Esophagus (tissue), 2 donors: ENCODE results near the gene AFP. TPM values are rescaled to one million over a fixed set of nuclear protein-coding genes. Genes with fewer than 3 reads are reported as not detected.

Experiments
- H3K27ac ChIP-seq, 2 donors: one replicate each; pipeline ENCODE4 v1.5.1; 2013; ENCODE audit warnings: low read depth in 2 of 2, mild to moderate bottlenecking in 2 of 2, inconsistent platforms in 1 of 2, low read length in 1 of 2, moderate library complexity in 1 of 2
- H3K27me3 ChIP-seq, 2 donors: one replicate each; pipeline ENCODE4 v1.6.1; 2013; ENCODE audit warnings: low read length in 2 of 2, control low read depth in 1 of 2, mild to moderate bottlenecking in 1 of 2; ENCODE audit not compliant: insufficient read depth in 2 of 2, control insufficient read depth in 1 of 2
- H3K36me3 ChIP-seq, 2 donors: one replicate each; pipeline ENCODE4 v1.6.1; 2013; ENCODE audit warnings: low read length in 1 of 2; ENCODE audit not compliant: control insufficient read depth in 2 of 2, insufficient read depth in 2 of 2
- H3K4me1 ChIP-seq, 2 donors: one replicate each; pipeline ENCODE4 v1.6.1; 2013; ENCODE audit warnings: low read length in 1 of 2; ENCODE audit not compliant: control insufficient read depth in 2 of 2, insufficient read depth in 2 of 2
- H3K4me3 ChIP-seq, 2 donors: one replicate each; pipeline ENCODE4 v1.5.1; 2013; ENCODE audit warnings: low read length in 2 of 2, mild to moderate bottlenecking in 2 of 2, low read depth in 1 of 2, moderate library complexity in 1 of 2
- H3K9me3 ChIP-seq, 2 donors: one replicate each; pipeline ENCODE4 v1.6.1; 2013; ENCODE audit warnings: mild to moderate bottlenecking in 2 of 2, low read depth in 1 of 2, low read length in 1 of 2, moderate library complexity in 1 of 2; ENCODE audit not compliant: control insufficient read depth in 2 of 2, insufficient read depth in 1 of 2
- WGBS, 2 donors: extraction: QIAGEN DNeasy Blood & Tissue Kit; methylation state at CpG; one replicate each; pipeline ENCODE4 v1.1.7; 2013; 5-methylcytosine and 5-hydroxymethylcytosine counted together
- polyA plus RNA-seq, 2 donors: library from polyadenylated mRNA; stranded (reverse); fragments of 200-250 nt; gene quantifications; one replicate each; pipeline ENCODE4 v1.2.3, GENCODE V29; 2013
- donor health status: healthy with polysubstance abuse.
- donor health status: Bipolar disorder and iron deficiency.

Gene AFP
- polyA plus RNA-seq, 2 donors, result 0.05 TPM; not detected in 1

GRCh38 chr4:73434311-73434710 lies 1.7 kb upstream of the AFP start:
- 58 to 62% methylated on average over 3 of the region's 3 CpGs for WGBS, 2 donors
- Histone ChIP-seq H3K27me3 (no peaks in the 10 kb centered on the region), H3K36me3 (no peaks in the 10 kb centered on the region)

GRCh38 chr4:73436674-73437557 lies 895 bp downstream of the AFP start:
- WGBS, 2 donors, result 66 to 68% methylated on average over 3 of the region's 3 CpGs
- H3K27me3 ChIP-seq, result no peaks in the 10 kb centered on the region

More at GRCh38 chr4:73434311-73434710, 1.7 kb upstream of the AFP start:
- Histone ChIP-seq H3K27ac (no peak overlapping the region), H3K9me3 (no peaks in the 10 kb centered on the region), H3K4me1 (no peaks in the 10 kb centered on the region), H3K4me3 (no peak overlapping the region)

GRCh38 chr4:73437558-73437956 lies 1.5 kb downstream of the AFP start:
- no peak overlapping the region for H3K4me3 ChIP-seq
- no peaks in the 10 kb centered on the region for H3K9me3 ChIP-seq
- no peaks in the 10 kb centered on the region for H3K36me3 ChIP-seq
- H3K27ac ChIP-seq, result no peak overlapping the region
- no peaks in the 10 kb centered on the region for H3K4me1 ChIP-seq
- no peaks in the 10 kb centered on the region for H3K27me3 ChIP-seq

More at GRCh38 chr4:73436674-73437557, 895 bp downstream of the AFP start:
- H3K4me3 ChIP-seq, result no peak overlapping the region
- H3K4me1 ChIP-seq, result no peaks in the 10 kb centered on the region
- no peaks in the 10 kb centered on the region for H3K36me3 ChIP-seq
- H3K9me3 ChIP-seq, result no peaks in the 10 kb centered on the region
- H3K27ac ChIP-seq, result no peak overlapping the region

- no peak overlapping the region for H3K4me3 ChIP-seq
- no peaks in the 10 kb centered on the region for H3K27me3 ChIP-seq
- H3K27ac ChIP-seq, result no peak overlapping the region
- 80 to 84% methylated on average over 1 of the region's 1 CpG for WGBS, 2 donors
- H3K4me1 ChIP-seq, result no peaks in the 10 kb centered on the region
- no peaks in the 10 kb centered on the region for H3K9me3 ChIP-seq
- H3K36me3 ChIP-seq, result no peaks in the 10 kb centered on the region
Measured at GRCh38 chr4:73438048-73438447, 2.0 kb downstream of the AFP start.

GRCh38 chr4:73438582-73439215 lies 2.7 kb downstream of the AFP start:
- Histone ChIP-seq H3K4me1 (no peaks in the 10 kb centered on the region), H3K36me3 (no peaks in the 10 kb centered on the region), H3K4me3 (no peak overlapping the region), H3K27me3 (no peaks in the 10 kb centered on the region), H3K27ac (no peak overlapping the region), H3K9me3 (no peaks in the 10 kb centered on the region)
- 74 to 76% methylated on average over 2 of the region's 2 CpGs for WGBS, 2 donors

GRCh38 chr4:73439445-73439844 lies 3.4 kb downstream of the AFP start:
- whole genome bisulfite sequencing, 2 donors, result 88 to 90% methylated on average over 2 of the region's 2 CpGs

GRCh38 chr4:73439991-73440390 lies 4.0 kb downstream of the AFP start:
- Histone ChIP-seq H3K36me3 (no peaks in the 10 kb centered on the region), H3K27me3 (no peaks in the 10 kb centered on the region), H3K9me3 (no peaks in the 10 kb centered on the region), H3K27ac (no peak overlapping the region), H3K4me3 (no peak overlapping the region), H3K4me1 (no peaks in the 10 kb centered on the region)
- 75 to 79% methylated on average over 3 of the region's 3 CpGs for WGBS, 2 donors

More at GRCh38 chr4:73439445-73439844, 3.4 kb downstream of the AFP start:
- Histone ChIP-seq H3K36me3 (no peaks in the 10 kb centered on the region), H3K4me3 (no peak overlapping the region), H3K9me3 (no peaks in the 10 kb centered on the region), H3K4me1 (no peaks in the 10 kb centered on the region), H3K27ac (no peak overlapping the region), H3K27me3 (no peaks in the 10 kb centered on the region)

DNA sequence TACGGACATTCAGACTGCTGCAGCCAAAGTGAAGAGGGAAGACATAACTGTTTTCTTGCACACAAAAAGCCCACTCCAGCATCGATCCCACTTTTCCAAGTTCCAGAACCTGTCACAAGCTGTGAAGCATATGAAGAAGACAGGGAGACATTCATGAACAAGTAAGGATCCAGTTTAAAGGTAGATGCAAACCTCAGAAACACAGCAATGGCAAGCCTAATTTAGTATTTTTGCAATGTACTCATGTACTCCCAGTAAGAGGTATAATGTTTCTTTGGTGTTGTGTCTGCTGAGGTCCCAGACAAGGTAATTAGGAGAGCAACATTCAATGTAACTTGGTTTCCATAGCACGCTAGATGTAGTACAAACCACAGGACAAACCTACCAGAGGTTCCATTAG lies 4.6 kb downstream of the AFP start:
- Histone ChIP-seq H3K27me3 (no peaks in the 10 kb centered on the region), H3K27ac (no peak overlapping the region), H3K4me3 (no peak overlapping the region), H3K36me3 (no peaks in the 10 kb centered on the region), H3K9me3 (no peaks in the 10 kb centered on the region), H3K4me1 (no peaks in the 10 kb centered on the region)
- 95% methylated on average over 3 of the region's 3 CpGs for WGBS, 2 donors

GRCh38 chr4:73442275-73442674 lies 6.3 kb downstream of the AFP start:
- no peaks in the 10 kb centered on the region for H3K4me1 ChIP-seq
- H3K27ac ChIP-seq, result no peak overlapping the region
- H3K4me3 ChIP-seq, result no peak overlapping the region
- 37 to 44% methylated on average over 5 of the region's 5 CpGs for WGBS, 2 donors
- no peaks in the 10 kb centered on the region for H3K9me3 ChIP-seq
- no peaks in the 10 kb centered on the region for H3K36me3 ChIP-seq
- no peaks in the 10 kb centered on the region for H3K27me3 ChIP-seq
